NT2/D1 (cell line): ENCODE data around the gene TPP2.
A peak's percentile ranks its signal among the peaks of the same experiment; 100 is the strongest.

Source experiments
- DNase-seq: peaks from one replicate; pipeline ENCODE4 v3.0.0-alpha.2; 2011; ENCODE audit warnings: low read depth, low spot score
- H3K27me3 ChIP-seq: 2 replicates; pipeline ENCODE4 v1.6.0; 2011; ENCODE audit warnings: mild to moderate bottlenecking; ENCODE audit not compliant: insufficient read length, insufficient read depth
- H3K36me3 ChIP-seq: 2 replicates; pipeline ENCODE4 v1.6.1; 2011; ENCODE audit warnings: mild to moderate bottlenecking, low read length, mixed read lengths; ENCODE audit not compliant: insufficient read depth, insufficient read length
- H3K4me1 ChIP-seq: 2 replicates; pipeline ENCODE4 v1.5.1; 2011; ENCODE audit not compliant: insufficient read depth, insufficient read length
- H3K4me3 ChIP-seq: 2 replicates; pipeline ENCODE4 v1.5.1; 2011; ENCODE audit warnings: low read depth; ENCODE audit not compliant: insufficient read length
- H3K9ac ChIP-seq: 2 replicates; pipeline ENCODE4 v1.6.0; 2011; ENCODE audit warnings: low read depth; ENCODE audit not compliant: insufficient read length
- H3K9me3 ChIP-seq: 2 replicates; pipeline ENCODE4 v1.5.1; 2011; ENCODE audit warnings: mild to moderate bottlenecking, low read length; ENCODE audit not compliant: insufficient read depth
- SUZ12 ChIP-seq: IDR thresholded peaks from 2 replicates; pipeline ENCODE4 v1.6.1; 2011; ENCODE audit not compliant: insufficient read length, insufficient read depth; ENCODE audit errors: extremely low read depth
- YY1 ChIP-seq: IDR thresholded peaks from 2 replicates; pipeline ENCODE4 v1.6.1; 2011; ENCODE audit not compliant: insufficient read length, insufficient read depth
- ZNF274 ChIP-seq: IDR thresholded peaks from 2 replicates; pipeline ENCODE4 v1.6.1; 2011; ENCODE audit warnings: mild to moderate bottlenecking, low read depth, low read length

TPP2 gene

DNA sequence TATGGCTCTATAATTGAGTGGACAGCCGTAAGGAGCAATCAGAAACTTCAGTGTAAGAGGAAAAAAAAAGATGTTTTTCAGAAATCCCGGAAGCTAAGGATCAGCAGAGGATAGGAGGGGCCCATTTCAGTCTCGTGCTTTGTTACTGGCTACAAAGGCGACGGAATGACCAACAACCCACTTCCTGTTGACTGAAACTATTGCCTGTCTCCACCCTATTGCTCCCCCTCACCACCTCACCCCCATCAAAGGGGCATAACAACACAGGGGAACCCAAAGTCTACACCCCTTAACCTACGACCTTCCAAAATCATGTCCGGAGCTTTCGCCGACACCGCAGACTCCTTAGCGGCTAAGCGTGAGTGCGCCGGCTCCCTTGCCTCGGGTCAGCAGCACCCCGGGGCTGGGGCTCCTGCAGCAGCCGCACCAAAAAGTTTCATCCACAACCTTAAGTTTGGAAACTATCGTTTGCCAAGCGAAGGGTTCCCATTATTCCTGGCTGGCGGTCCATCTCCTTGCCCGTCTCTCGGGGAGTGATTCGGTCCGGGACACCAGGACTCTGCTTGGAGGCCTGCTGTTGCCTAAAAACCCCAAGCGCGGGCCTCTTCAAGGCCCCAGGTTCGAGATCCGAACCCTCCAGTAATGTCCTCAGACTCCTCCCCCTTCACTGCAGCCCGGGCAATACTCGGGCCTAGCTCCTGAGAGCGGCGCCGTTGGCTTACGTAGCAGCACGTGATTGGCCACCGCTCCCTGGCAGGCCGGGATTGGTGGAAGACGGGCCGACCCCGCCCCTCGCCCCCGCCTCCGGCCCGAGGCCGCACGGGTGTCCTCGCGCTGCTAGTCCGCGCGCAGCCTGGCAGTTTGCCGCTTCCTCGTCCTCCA, at the start of gene TPP2:
TPP2 (plus strand) TSS at position 840 of the 882 bp plus-strand sequence. CDS start 53 bp downstream, outside the sequence.
- Histone ChIP-seq H3K27me3 (no peaks in the 10 kb centered on the region), H3K36me3 (no peaks in the 10 kb centered on the region), H3K4me1 (no peaks in the 10 kb centered on the region), H3K9me3 (no peaks in the 10 kb centered on the region), H3K9ac (peak within 1 kb of the TSS; percentile 85), H3K4me3 (peak within 1 kb of the TSS; percentile 81)
- DNase-seq = peak; percentile 98
- TF ChIP-seq ZNF274 = no peak
- TF ChIP-seq YY1 = no peak
- no peak for TF ChIP-seq SUZ12

DNA sequence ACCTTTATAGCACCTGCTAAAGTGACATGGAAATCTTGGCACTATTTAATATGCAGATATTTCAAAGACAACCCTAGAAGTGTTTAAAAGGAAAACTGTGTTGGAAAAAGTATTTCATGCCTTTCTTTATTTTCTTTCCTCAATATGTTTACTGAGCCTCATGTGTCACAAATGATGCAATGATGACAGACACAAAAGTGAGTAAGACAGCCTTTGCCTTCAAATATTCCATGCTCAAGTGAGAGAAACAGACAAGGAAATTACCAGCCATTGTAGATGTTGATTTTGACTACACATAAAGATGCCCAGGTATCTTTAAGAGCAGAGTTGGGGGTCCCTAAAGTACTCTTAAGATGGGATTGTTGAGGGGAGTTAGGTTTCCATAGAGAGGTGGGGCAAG, 48.0 kb upstream of the TPP2 start:
- no peak for TF ChIP-seq YY1
- TF ChIP-seq SUZ12 = no peak
- TF ChIP-seq ZNF274 = no peak
- Histone ChIP-seq H3K4me3 (no peak overlapping the region), H3K36me3 (no peaks in the 10 kb centered on the region), H3K9me3 (no peaks in the 10 kb centered on the region), H3K9ac (no peak overlapping the region), H3K27me3 (no peaks in the 10 kb centered on the region), H3K4me1 (no peaks in the 10 kb centered on the region)
- no peak for DNase-seq

- Histone ChIP-seq H3K36me3 (no peaks in the 10 kb centered on the region), H3K9ac (no peak overlapping the region), H3K9me3 (no peaks in the 10 kb centered on the region), H3K4me1 (no peaks in the 10 kb centered on the region), H3K27me3 (no peaks in the 10 kb centered on the region), H3K4me3 (no peak overlapping the region)
- TF ChIP-seq SUZ12 (no peak), YY1 (no peak), ZNF274 (no peak)
- no peak for DNase-seq
Observed at GRCh38 chr13:102550507-102550906, 46.3 kb upstream of the TPP2 start.

- Histone ChIP-seq H3K9me3 (no peaks in the 10 kb centered on the region), H3K27me3 (no peaks in the 10 kb centered on the region), H3K4me1 (no peaks in the 10 kb centered on the region), H3K4me3 (no peak overlapping the region), H3K9ac (no peak overlapping the region), H3K36me3 (no peaks in the 10 kb centered on the region)
- TF ChIP-seq SUZ12 (no peak), ZNF274 (no peak), YY1 (no peak)
- peak; percentile 28 for DNase-seq
Observed at GRCh38 chr13:102555914-102556553, 40.8 kb upstream of the TPP2 start.

- no peak for DNase-seq
- no peaks in the 10 kb centered on the region for H3K9me3 ChIP-seq
- H3K27me3 ChIP-seq = no peaks in the 10 kb centered on the region
- TF ChIP-seq YY1 (no peak), SUZ12 (no peak), ZNF274 (no peak)
- H3K4me1 ChIP-seq = no peaks in the 10 kb centered on the region
- H3K36me3 ChIP-seq = no peaks in the 10 kb centered on the region
- H3K4me3 ChIP-seq = no peak overlapping the region
- H3K9ac ChIP-seq = no peak overlapping the region
Observed at GRCh38 chr13:102556806-102557205, 40.0 kb upstream of the TPP2 start.

DNA sequence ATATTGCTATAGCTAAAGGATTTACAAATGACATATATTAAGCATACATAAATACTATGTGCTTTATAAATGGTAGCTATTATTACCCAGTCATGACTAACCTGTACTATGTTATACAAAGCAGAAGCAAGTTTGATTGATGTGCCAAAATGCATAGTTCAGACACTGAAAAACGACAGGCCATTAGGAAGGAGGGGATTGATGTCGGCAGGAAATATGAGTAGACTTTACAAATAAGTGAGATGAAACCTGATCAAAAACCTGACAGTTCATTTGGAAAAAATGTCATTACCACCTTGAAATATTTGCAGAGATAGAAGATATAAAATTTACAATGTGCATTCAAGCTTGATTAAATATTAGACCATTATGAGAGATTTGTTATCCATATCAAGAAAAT, 38.8 kb upstream of the TPP2 start:
- H3K36me3 ChIP-seq = no peaks in the 10 kb centered on the region
- no peaks in the 10 kb centered on the region for H3K4me1 ChIP-seq
- TF ChIP-seq YY1 = no peak
- no peak for TF ChIP-seq ZNF274
- TF ChIP-seq SUZ12 = no peak
- H3K9me3 ChIP-seq = no peaks in the 10 kb centered on the region
- no peak overlapping the region for H3K4me3 ChIP-seq
- H3K9ac ChIP-seq = no peak overlapping the region
- DNase-seq = no peak
- H3K27me3 ChIP-seq = no peaks in the 10 kb centered on the region

DNA sequence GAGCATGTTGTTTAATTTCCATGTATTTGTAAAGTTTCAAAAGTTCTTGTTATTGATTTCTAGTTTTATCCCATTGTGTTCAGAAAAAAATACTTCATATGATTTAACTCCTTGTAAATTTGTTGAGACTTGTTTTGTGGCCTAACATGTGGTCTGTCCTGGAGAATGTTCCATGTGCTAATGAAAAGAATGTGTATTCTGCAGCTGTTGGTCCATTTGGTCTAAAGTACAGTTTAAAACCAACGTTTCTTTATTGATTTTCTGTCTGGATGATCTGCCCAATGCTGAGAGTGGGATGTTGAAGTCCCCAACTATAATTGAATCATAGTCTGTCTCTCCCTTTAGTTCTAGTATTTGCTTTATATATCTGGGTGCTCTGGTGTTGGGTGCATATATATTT, 34.9 kb upstream of the TPP2 start:
- Histone ChIP-seq H3K9ac (no peak overlapping the region), H3K36me3 (no peaks in the 10 kb centered on the region), H3K27me3 (no peaks in the 10 kb centered on the region), H3K4me1 (no peaks in the 10 kb centered on the region), H3K4me3 (no peak overlapping the region), H3K9me3 (no peaks in the 10 kb centered on the region)
- no peak for TF ChIP-seq SUZ12
- no peak for TF ChIP-seq YY1
- TF ChIP-seq ZNF274 = no peak
- DNase-seq = no peak
